ENCODE measurements around the gene RER1.

Gene RER1

DNA sequence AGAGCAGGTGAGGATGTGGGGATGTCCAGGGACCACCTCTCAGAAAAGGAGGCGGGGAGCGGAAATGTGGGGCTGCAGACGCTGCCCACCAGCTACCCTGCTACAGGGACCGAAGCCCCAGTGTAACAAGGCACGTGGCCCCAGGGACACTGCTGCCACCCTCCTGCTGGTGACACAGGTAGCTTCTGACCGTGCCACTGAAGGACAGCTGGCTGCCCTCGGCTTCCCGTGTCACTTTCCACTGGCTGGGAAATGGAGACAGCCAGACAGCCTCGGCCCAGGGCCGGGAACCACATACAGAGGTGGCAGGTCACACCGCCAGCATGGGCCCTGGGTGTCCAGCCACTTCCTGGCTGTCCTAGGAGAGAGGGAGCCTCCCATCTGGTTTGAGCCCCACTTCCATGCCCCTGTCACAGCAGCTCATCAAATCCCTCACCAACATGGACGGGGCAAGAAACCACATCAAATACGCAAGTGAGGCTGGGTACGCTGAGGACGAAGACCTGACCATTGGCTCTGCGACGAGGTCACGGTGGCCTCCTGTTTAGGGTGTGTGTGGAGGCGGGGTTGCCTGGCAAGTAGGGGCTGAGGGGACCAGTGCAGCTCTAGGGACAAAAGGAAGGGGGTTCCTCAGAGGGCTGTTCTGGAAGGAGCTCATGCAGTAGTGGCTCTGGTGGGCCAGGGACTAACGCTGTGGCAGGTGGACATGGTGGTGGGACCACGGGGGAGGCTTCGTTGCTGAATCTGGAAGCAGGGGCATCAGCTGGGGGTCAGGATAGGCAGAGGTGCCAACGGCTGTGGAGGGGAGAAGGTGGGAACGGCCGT, 15.7 kb downstream of the RER1 start:
- TF ChIP-seq, protein P1, sequence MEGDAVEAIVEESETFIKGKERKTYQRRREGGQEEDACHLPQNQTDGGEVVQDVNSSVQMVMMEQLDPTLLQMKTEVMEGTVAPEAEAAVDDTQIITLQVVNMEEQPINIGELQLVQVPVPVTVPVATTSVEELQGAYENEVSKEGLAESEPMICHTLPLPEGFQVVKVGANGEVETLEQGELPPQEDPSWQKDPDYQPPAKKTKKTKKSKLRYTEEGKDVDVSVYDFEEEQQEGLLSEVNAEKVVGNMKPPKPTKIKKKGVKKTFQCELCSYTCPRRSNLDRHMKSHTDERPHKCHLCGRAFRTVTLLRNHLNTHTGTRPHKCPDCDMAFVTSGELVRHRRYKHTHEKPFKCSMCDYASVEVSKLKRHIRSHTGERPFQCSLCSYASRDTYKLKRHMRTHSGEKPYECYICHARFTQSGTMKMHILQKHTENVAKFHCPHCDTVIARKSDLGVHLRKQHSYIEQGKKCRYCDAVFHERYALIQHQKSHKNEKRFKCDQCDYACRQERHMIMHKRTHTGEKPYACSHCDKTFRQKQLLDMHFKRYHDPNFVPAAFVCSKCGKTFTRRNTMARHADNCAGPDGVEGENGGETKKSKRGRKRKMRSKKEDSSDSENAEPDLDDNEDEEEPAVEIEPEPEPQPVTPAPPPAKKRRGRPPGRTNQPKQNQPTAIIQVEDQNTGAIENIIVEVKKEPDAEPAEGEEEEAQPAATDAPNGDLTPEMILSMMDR (conservative IDR thresholded peaks at IDR 0.05; ENCODE audit: control insufficient read depth, insufficient read depth, low read depth, low read length): no peak
- DNase-seq (ENCODE audit: low read depth): no peak
- no peak overlapping the region for H3K4me3 ChIP-seq (ENCODE audit: control insufficient read depth, low read depth, low read length)

DNA sequence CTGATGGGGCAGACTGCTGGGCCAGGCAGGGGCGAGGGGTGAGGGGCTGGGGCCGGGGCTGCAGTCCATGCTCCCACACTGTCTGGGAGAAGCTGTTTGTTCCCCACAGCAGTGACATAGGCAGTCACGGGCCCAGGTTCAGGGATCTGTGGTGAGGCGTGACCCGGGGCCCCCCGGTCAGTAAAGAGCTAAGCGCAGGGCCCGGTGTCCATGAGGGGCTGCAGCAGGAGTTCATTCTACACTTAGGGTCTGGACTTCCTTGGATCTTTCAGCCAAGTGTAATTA, 16.3 kb downstream of the RER1 start:
- no peak for DNase-seq (ENCODE audit: low read depth)
- TF ChIP-seq, protein P1 (conservative IDR thresholded peaks at IDR 0.05; ENCODE audit: control insufficient read depth, insufficient read depth, low read depth, low read length): no peak
- no peak overlapping the region for H3K4me3 ChIP-seq (ENCODE audit: control insufficient read depth, low read depth, low read length)

DNA sequence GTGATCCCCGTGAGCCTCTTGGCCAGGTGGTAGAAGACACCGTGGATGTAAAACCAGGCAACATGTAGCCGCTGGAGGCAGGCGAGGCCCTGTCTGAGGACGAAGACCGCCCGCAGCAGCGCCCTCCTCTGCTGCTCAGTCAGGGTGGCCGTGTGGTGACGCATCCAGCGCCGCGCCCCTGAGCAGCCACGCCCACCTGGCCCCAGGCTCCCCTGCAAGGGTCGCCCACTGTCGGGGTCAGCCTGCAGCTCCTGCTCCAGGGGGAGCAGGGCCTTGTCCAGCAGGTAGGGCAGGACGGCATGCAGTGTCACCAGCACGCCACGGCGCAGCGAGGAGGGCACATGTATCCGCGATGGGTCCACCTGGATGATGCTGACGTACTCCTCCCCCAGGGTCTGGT, 16.8 kb downstream of the RER1 start:
- TF ChIP-seq, protein P1 (conservative IDR thresholded peaks at IDR 0.05; ENCODE audit: control insufficient read depth, insufficient read depth, low read depth, low read length): no peak
- no peak for DNase-seq (ENCODE audit: low read depth)
- no peak overlapping the region for H3K4me3 ChIP-seq (ENCODE audit: control insufficient read depth, low read depth, low read length)

DNA sequence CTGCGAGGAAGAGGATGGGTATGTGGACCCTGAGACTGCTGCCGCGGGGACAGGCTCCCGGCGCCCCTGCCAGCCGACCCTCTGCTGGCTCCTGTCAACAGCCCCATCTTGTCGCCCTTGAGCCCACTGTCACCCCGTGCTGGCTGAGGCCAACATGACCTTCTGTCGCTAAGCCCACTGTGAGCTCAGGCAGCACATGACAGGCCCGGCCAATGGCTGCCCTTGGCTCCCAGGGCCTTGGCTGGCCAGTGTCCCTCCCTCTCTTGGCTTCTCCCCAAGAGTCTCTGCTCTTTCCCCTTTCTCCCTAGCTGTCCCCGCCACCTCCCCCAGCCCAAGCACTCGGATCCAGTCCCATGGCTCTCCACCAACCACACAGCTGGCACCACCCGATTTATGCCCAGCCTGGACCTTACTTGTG, 17.2 kb downstream of the RER1 start:
- TF ChIP-seq, protein P1 (conservative IDR thresholded peaks at IDR 0.05; ENCODE audit: control insufficient read depth, insufficient read depth, low read depth, low read length): no peak
- no peak overlapping the region for H3K4me3 ChIP-seq (ENCODE audit: control insufficient read depth, low read depth, low read length)
- no peak for DNase-seq (ENCODE audit: low read depth)

DNA sequence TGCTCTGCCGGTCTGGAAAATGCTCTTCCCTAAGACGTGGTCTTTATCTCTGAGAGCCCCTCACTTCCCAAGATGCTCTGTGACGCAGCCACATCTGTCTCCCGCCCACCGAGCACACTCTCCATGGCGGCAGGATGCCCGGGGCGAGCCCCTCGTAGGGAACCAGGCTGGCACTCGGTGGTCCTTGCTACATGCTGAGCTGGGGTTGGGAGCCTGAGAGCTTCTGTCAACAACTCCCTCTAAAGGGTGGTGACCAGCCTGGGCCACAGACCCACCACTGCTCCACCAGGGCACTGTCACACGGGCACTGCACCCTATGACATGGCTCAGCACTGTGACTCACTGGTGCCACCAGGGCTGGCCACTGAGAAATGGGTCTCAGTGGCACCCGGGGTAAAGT, 18.1 kb downstream of the RER1 start:
- H3K4me3 ChIP-seq (ENCODE audit: control insufficient read depth, low read depth, low read length): no peak overlapping the region
- TF ChIP-seq, protein P1 (conservative IDR thresholded peaks at IDR 0.05; ENCODE audit: control insufficient read depth, insufficient read depth, low read depth, low read length): no peak
- DNase-seq (ENCODE audit: low read depth): no peak

DNA sequence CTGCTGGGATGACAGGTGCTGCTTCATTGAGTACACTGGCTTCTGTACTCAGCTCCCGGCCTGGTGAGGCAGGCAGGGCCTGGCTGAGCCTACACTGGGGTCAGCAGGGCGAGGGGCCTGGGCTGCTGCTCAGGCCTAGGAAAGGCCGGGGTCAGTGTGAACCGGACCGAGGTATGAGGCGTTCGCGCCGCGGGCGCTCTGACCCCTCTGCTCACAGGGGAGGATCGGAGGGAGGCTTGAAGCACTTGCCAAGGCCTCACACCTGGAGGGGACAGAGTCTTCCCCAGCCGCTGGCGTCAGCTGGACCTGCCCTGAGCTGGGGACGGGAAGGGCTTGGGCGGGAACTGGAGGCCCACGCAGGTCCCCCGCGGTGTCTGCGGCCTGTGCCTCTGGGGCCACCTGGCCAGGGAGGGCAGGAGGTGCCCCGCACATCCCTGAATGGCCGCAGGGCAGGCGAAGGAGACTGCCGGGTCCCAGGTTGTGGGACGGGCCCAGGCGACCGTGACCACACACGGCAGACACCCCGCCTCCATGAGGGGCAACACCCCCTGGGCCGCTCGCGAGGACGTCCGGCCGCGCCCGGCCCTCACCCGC, 20.3 kb downstream of the RER1 start:
- TF ChIP-seq, protein P1 (conservative IDR thresholded peaks at IDR 0.05; ENCODE audit: control insufficient read depth, insufficient read depth, low read depth, low read length): no peak
- DNase-seq (ENCODE audit: low read depth): no peak
- H3K4me3 ChIP-seq (ENCODE audit: control insufficient read depth, low read depth, low read length): peak overlapping the region; percentile 73

Measured in fibroblast of mammary gland (primary cell).